GM21515 (cell line): ENCODE data around the gene MYO7B.

Source experiments
- ATAC-seq: cut with Tn5 transposase; IDR thresholded peaks from one replicate; pipeline ENCODE4 v1.9.1; 2021; ENCODE audit not compliant: unreplicated experiment

Gene MYO7B

DNA sequence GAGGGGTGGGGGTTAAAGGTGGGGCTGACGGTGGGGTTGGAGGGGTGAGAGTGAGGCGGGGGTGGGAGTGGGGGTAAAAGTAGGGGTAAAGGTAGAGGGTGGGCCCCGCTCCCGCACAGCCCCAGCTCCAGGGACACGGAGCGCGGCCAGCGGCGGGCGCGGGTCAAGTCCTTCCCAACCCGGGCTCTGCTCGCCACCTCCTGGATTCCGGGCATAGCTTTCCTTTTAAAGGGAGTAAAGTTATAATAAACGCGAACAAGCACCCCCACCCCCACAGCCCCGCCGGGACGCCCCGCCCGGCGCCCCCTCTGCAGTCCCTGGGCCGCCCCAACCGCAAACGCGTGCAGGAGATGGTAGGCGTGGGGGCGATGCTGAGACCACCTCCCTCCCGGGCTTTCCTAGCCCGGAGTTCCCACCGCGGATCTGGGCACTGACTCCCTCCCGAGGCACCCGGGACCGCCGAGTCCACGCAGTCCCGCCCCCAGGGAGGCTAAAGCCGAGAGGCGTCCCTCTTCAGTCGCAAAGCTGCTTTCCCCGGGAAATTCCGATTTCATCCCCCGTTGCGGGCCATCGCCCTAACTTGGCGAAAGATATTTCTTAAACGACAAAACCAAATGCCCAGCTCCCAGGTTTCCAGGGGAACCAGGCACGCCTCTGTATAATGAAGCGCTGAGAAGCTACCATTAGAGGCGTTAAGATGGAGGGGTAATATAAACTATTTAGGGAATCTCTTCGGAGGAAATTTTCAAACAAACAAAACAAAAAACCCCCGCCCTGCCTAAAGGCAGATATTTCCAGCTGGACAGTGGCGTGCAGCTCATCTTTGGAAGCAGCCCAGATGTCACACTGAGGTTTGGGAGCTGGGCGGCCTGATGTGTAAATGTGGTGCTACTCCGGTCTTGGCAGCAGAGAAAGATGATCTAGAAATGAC lies 140.1 kb downstream of the MYO7B start, which contains the start of gene LIMS2:
LIMS2 (minus strand) TSS at position 200 of the 931 bp plus-strand sequence. CDS start 506 bp downstream, outside the sequence.
- no peak for ATAC-seq

DNA sequence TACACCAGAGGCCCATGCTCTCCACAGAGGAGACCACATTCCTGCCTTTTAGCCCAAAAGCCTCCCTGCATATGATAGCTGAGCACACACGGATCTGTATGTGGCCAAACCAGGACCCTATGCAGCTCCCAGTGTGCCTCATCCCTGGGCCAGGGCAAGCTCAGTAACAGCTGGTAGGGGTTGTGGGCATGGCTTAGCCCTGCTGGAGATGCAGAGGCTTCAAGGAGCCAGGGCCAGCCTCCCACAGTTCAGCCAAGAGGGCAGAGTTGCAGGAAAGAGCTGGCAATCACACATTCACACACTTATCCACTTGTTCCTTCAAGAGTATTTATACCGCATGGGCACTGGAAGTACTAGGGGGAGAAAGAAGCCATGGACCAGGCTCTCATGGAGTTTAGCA lies 141.4 kb downstream of the MYO7B start:
- ATAC-seq = no peak

DNA sequence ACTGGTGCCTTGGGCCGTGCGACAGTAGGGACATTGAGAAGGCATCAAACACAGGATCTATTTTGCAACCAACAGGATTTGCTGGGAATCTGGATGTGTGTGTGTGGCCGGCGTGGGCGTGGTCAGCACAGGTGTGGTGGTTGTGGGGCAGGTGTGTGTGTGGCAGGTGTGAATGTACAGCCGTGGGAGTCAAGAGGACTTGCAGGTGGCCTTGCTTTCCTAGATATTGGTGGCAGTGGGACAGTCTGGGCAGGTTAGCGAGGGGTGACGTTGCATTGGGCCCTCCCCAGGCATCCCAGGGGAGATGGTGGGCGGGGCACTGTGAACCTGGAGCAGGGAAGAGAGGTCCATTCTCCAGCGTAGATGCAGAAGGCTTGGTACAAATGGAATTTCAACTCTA lies 143.0 kb downstream of the MYO7B start:
- no peak for ATAC-seq

DNA sequence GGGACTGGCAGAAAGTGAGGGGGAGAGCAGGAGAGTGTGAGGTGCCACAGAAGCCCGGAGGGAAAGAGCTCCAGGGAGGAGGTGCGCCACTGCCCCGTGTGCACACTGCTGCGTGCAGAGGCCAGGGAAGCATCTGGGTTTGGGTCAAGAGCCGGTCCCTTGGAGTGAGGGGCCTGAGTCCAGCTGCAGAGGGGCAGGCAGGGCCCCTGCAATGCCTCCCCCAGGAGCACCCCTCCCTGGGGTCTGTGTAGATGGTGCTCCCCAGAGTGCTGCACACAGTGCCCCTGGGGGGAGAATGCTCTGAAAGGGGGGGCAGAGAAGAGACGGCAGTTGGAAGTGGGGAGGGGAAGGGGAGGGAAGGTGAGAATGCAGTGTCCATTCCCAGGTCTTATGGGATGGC lies 143.5 kb downstream of the MYO7B start:
- no peak for ATAC-seq

DNA sequence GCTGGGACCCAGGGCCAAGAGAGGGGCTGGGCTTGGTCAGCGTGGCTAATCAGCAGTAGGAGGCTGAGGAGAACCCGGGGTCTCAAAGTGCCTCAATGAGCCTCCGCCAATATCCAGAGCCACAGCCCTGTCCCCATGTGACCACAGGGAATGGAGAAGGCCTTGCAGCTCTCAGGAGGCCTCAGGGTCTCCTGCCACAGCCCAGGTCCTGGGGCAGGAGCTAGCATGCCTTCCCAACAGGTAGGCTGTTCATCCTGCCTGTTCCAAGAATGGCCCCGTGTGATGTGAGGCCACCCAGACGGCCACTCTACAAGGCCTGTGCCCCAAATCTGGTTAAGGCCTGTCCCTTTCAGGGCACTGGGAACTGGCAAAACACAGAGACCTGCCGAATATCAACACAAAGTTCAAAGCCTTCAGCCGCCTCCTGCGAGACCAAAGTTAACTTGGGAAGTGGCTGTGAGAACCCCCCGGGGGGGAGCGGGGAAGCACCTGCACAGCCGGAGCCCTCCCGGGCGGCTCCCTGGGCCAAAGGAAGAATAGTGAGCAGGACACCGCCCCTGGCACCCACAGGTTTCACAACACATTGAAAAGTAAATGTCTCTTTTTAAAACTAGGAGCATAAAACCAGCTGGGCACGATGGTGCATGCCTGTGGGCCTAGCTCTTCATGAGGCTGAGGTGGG lies 144.3 kb downstream of the MYO7B start:
- no peak for ATAC-seq

DNA sequence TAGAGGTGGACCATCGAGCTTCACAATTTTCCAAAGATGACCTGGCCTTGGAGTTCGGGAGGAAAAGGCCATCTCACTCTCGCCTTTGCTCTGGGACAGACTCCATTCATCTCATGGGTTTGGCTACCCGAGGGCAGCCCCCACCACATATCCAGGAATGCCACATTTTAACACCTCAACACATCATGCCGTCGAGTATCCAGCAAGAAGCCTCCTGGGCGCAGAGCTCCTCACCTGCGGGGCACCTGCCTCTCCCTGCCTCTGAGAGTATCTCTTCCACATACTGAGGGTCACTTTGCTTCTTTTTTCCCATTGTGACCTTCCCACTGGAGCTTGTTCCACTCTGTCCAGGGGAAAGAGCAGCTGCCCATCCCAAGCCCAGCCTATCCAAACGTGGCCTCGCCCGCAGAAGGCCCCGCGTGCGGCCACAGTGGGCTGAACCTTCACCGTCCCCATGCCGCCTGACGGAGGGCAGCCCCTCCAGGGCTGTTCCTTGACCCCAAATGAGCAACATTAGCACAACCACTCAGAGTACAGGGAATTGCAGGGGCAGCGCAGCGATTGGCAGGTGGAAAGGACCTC lies 145.3 kb downstream of the MYO7B start:
- ATAC-seq = no peak

DNA sequence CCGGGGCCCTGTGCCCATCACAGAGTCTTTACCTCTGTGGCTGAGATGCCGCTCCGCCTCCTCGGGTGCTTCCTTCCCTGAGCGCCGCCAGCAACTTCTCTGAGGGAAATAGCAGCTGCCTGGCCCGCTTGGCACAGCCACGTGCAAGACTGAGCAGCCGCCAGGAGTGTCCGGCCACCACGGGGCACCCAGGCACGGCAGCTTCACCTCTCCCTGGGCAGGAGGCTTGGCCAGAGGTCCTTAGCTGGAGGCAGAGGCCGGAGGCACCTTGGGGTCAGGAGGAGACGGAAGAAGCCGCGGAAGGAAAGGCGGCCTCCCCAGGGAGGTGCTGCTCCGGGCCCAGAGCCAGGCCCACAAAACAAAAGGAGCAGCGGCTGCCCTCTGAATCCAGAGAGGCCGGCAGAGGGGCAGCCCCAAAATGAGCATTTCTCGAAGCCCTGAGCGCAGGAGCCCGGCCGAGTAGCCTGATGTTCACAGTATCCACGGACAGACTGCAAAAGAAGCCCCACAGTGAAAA lies 145.9 kb downstream of the MYO7B start:
- no peak for ATAC-seq

DNA sequence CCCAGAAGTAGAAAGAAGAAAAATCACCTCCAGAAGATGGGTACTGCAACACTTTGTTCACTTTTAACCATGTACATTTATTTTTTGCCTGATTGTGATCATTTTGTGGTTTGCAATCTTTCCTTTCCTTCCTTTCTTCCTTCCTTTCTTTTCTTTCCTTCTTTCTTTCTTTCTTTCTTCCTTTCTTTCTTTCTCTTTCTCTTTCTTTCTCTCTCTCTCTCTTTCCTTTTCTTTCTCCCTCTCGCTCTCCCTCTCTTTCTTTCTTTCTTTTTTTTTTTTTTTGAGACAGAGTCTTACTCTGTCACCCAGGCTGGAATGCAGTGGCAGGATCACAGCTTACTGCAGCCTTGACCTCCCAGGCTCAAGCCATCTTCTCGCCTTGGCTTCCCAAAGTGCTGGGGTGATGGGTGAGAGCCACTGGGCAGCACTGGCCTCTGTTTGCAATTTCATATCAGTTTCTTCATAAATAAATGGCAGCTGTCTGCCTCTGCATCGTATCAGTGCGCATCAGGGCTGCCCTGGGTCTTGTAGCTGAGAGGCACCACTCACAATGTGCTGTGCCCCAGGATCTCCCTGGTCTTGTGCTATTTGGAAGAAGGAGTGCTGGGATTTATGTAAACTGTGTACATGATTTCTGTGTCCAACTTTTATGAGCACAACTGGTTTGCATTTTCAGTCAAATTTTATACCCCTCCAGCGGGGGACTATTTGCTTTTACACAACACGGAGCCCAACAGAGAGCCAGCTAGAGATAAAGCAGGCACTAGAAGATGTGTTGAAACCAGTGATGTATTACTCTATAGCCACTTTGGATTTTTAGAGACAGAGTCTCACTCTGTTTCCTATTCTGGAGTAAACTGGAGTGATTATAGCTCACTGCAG lies 146.7 kb downstream of the MYO7B start:
- ATAC-seq = no peak

DNA sequence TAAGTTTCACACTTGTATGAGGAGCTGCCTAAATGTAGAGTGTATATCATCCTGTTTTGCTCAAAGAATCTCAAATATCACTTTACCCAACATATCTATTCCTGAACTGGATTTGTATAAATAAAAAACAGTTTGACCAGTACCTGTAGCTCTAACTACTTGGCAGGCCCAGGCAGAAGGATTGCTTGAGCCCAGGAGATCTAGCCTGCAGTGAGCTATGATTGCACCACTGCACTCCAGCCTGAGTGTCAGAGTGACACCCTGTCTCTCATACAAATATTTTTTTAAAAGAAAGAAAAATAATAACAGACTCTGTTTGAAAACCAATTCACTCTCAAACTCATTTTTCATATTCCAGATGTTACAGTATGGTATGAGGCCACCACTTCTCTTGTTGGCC lies 147.6 kb downstream of the MYO7B start:
- ATAC-seq = no peak

DNA sequence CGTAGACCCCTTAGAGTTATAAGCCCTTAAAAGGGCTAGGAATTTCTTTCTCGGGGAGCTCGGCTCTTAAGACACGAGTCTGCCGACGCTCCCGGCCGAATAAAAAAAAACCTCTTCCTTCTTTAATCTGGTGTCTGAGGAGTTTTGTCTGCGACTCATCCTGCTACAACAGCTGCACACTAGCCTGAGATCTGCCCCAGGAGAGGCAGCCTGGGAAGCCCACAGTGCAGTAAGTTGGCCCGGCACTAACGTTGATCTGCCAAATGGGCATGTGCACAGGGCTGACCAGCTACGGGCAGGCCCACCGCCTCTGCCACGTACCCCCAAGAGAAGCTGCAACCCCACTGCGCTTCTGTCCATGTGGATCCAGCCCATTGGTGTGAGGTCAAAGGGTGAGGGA lies 148.3 kb downstream of the MYO7B start:
- ATAC-seq = no peak

DNA sequence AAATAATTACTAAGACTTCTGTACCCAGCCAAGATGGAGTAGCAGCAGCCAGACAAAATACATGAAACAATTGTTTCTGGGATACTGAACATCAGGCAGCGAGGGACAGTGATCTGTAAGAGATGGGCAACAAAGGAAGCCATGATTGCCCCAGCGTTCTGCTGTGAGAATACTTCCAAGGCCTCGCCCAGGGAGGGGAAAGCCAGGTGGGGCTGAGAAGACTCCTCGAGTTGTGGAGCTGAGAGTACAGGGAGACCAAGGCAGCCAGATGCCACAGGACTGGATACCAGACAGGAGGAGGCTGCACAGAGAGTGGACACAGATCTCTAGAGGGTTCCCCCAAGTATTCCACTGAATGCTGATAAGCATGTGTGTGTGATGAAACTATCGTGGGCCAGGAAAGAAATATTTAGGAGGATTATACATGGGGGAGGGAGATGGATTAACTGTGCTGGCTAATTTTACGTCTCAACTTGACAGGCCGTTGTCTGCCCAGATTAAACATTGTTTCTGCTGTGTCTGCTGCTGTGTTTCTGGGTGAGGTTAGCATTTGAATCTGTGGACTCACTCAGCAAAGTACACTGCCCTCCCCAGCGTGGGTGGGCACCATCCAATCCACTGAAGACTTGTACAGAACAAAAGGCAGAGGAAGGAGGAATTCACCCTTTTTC lies 150.1 kb downstream of the MYO7B start:
- no peak for ATAC-seq
